ENCODE results near the gene HEATR9.

Gene HEATR9

GRCh38 chr17:35808240-35808961 is 60.3 kb downstream of the HEATR9 start:
- peaks cover 8% of the 10 kb centered on the region for H3K4me1 ChIP-seq
- peak overlapping the region; percentile 99 for H3K27ac ChIP-seq
- no peaks in the 10 kb centered on the region for H3K9me3 ChIP-seq (ENCODE audit: control insufficient read depth, low read length)
- H3K27me3 ChIP-seq (ENCODE audit: control insufficient read depth, insufficient read depth, low read length), result no peaks in the 10 kb centered on the region
- H2AFZ ChIP-seq, result peak overlapping the region; percentile 90
- H3K4me2 ChIP-seq (ENCODE audit: low read length), result peak overlapping the region; percentile 60
- H3K4me3 ChIP-seq (ENCODE audit: low read depth, low read length), result peak overlapping the region; percentile 94
- TF ChIP-seq CTCF (IDR thresholded peaks at IDR 0.05), result no peak
- H3K9ac ChIP-seq, result no peak overlapping the region
- H3K79me2 ChIP-seq, result peaks cover 17% of the 10 kb centered on the region
- H3K36me3 ChIP-seq (ENCODE audit: control insufficient read depth, insufficient read depth, low read length), result no peaks in the 10 kb centered on the region

GRCh38 chr17:35807371-35808144 is 61.1 kb downstream of the HEATR9 start:
- no peak overlapping the region for H2AFZ ChIP-seq
- no peak for TF ChIP-seq CTCF (IDR thresholded peaks at IDR 0.05)
- H3K36me3 ChIP-seq (ENCODE audit: control insufficient read depth, insufficient read depth, low read length), result no peaks in the 10 kb centered on the region
- no peak overlapping the region for H3K9ac ChIP-seq
- H3K27ac ChIP-seq, result no peak overlapping the region
- no peak overlapping the region for H3K4me3 ChIP-seq (ENCODE audit: low read depth, low read length)
- no peak overlapping the region for H3K4me2 ChIP-seq (ENCODE audit: low read length)
- H3K79me2 ChIP-seq, result peaks cover 13% of the 10 kb centered on the region
- no peaks in the 10 kb centered on the region for H3K9me3 ChIP-seq (ENCODE audit: control insufficient read depth, low read length)
- no peaks in the 10 kb centered on the region for H3K27me3 ChIP-seq (ENCODE audit: control insufficient read depth, insufficient read depth, low read length)
- peaks cover 8% of the 10 kb centered on the region for H3K4me1 ChIP-seq

Measured in parathyroid adenoma (tissue), 2 donors.